Upper lobe of right lung (tissue), 1 donor: ENCODE measurements around the gene CORIN. TPM values are rescaled to one million over a fixed set of nuclear protein-coding genes. Genes with fewer than 3 reads are reported as not detected.

Experiments
- ATAC-seq: fragments of 200-7000 bp; cut with Tn5 transposase; one replicate; pipeline ENCODE4 v1.9.1; 2020; ENCODE audit warnings: mild to moderate bottlenecking, moderate library complexity
- DNase-seq: peaks from one replicate; pipeline ENCODE4 v3.0.0-alpha.2; 2020
- H3K27ac ChIP-seq: fragments of 200-600 bp; one replicate; pipeline ENCODE4 v1.8.0; 2022
- H3K27me3 ChIP-seq: fragments of 200-600 bp; one replicate; pipeline ENCODE4 v1.8.0; 2022; ENCODE audit warnings: mild to moderate bottlenecking
- H3K36me3 ChIP-seq: fragments of 200-600 bp; one replicate; pipeline ENCODE4 v1.8.0; 2022
- H3K4me1 ChIP-seq: fragments of 200-600 bp; one replicate; pipeline ENCODE4 v1.8.0; 2022
- H3K4me3 ChIP-seq: fragments of 200-600 bp; one replicate; pipeline ENCODE4 v1.8.0; 2022; ENCODE audit warnings: mild to moderate bottlenecking
- H3K9me3 ChIP-seq: fragments of 200-600 bp; one replicate; pipeline ENCODE4 v1.8.0; 2022
- CTCF ChIP-seq: fragments of 200-600 bp; IDR thresholded peaks from one replicate; pipeline ENCODE4 v1.8.0; 2022; ENCODE audit warnings: antibody characterized with exemption
- intact Hi-C: fragments of 100-400 bp; cut with DNase I; formaldehyde crosslinking; loops from one replicate; pipeline ENCODE4 v1.11.0; 2022
- total RNA-seq: library from RNA; stranded (reverse); fragmentation: NEBNext Ultra II Directional; extraction: Animal tissue kit (Norgen Biotek cat#: 25700); gene quantifications from one replicate; pipeline ENCODE4 v1.2.1, GENCODE V29; 2021
- donor health status: DM: no; HTN: yes; CAD: no; lungs with severe emphysema.

CORIN gene
- total RNA-seq, 1 donor from 2014 or later, result 3.7 TPM

- Histone ChIP-seq H3K9me3 (no peaks in the 10 kb centered on the region), H3K27ac (no peak overlapping the region), H3K36me3 (no peaks in the 10 kb centered on the region), H3K4me1 (no peaks in the 10 kb centered on the region), H3K4me3 (no peak overlapping the region), H3K27me3 (no peaks in the 10 kb centered on the region)
- intact Hi-C loops, result no loop called here
- ATAC-seq (no peak), DNase-seq (no peak)
- no peak for TF ChIP-seq CTCF
Observed at GRCh38 chr4:47750788-47751187, 87.1 kb downstream of the CORIN start.

GRCh38 chr4:47749858-47750257 lies 88.0 kb downstream of the CORIN start:
- no peak for DNase-seq
- no peak for ATAC-seq
- Histone ChIP-seq H3K27me3 (no peaks in the 10 kb centered on the region), H3K4me1 (no peaks in the 10 kb centered on the region), H3K36me3 (no peaks in the 10 kb centered on the region), H3K27ac (no peak overlapping the region), H3K9me3 (no peaks in the 10 kb centered on the region), H3K4me3 (no peak overlapping the region)
- TF ChIP-seq CTCF, result no peak
- intact Hi-C loops, result no loop called here

DNA sequence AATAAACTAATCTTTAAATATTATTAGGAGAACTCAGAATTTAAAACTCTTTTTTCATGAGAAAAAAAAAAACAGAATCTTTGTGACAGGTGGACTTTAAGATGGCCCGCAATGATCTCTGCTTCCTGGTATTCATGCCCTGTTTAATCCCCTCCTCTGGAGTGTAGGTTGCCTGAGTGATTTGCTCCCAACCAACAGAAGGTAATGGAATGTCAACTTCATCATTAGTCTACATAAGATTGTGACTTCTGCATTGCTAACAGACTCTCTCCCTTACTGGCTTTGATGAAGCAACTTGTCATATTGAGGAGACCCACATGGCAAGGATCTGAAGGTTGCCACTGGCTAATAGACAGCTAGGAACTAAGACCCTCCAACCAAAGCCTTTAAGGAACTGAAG lies 88.8 kb downstream of the CORIN start:
- intact Hi-C loops, result no loop called here
- TF ChIP-seq CTCF, result no peak
- H3K27ac ChIP-seq, result no peak overlapping the region

GRCh38 chr4:47747846-47748494 lies 89.9 kb downstream of the CORIN start:
- Histone ChIP-seq H3K27me3 (no peaks in the 10 kb centered on the region), H3K4me3 (no peak overlapping the region), H3K4me1 (no peaks in the 10 kb centered on the region), H3K36me3 (no peaks in the 10 kb centered on the region), H3K27ac (no peak overlapping the region), H3K9me3 (no peaks in the 10 kb centered on the region)
- ATAC-seq (no peak), DNase-seq (no peak)
- intact Hi-C loops, result no loop called here
- no peak for TF ChIP-seq CTCF

More for the DNA sequence above, 88.8 kb downstream of the CORIN start:
- no peaks in the 10 kb centered on the region for H3K27me3 ChIP-seq
- no peaks in the 10 kb centered on the region for H3K36me3 ChIP-seq
- no peak for ATAC-seq
- DNase-seq, result no peak
- H3K9me3 ChIP-seq, result no peaks in the 10 kb centered on the region
- no peaks in the 10 kb centered on the region for H3K4me1 ChIP-seq
- H3K4me3 ChIP-seq, result no peak overlapping the region

DNA sequence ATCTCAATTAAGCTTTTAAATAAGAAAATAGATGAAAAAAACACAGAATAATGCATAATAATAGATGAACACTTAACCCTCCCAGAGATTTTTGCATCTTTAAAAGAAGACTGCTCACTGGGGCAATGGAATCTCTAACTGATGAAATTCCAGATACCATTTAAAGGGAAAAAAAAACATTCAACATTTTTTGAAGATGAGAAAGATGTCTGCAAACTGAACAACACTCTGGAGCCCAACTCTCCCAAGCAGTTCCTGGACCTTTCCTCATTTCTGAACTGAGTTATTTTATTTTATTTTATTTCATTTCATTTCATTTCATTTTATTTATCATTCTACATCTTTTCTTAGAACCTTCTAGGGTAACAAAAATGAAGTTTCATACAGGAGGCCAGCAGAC lies 90.7 kb downstream of the CORIN start:
- DNase-seq (no peak), ATAC-seq (no peak)
- intact Hi-C loops, result no loop called here
- Histone ChIP-seq H3K9me3 (no peaks in the 10 kb centered on the region), H3K27ac (no peak overlapping the region), H3K27me3 (no peaks in the 10 kb centered on the region), H3K36me3 (no peaks in the 10 kb centered on the region), H3K4me3 (no peak overlapping the region), H3K4me1 (no peaks in the 10 kb centered on the region)
- no peak for TF ChIP-seq CTCF

GRCh38 chr4:47746122-47746521 lies 91.7 kb downstream of the CORIN start:
- no peak for TF ChIP-seq CTCF
- Histone ChIP-seq H3K9me3 (no peaks in the 10 kb centered on the region), H3K36me3 (no peaks in the 10 kb centered on the region), H3K27ac (no peak overlapping the region), H3K27me3 (no peaks in the 10 kb centered on the region), H3K4me3 (no peak overlapping the region), H3K4me1 (no peaks in the 10 kb centered on the region)
- intact Hi-C loops, result no loop called here
- ATAC-seq (no peak), DNase-seq (no peak)
